Breast epithelium (tissue), 3 donors: ENCODE results near the gene QSOX2.

Experiments used
- CTCF ChIP-seq, 3 donors: fragments of 450-650 bp; IDR thresholded peaks; one replicate each; pipeline ENCODE4 v1.5.1; 2016 to 2017; ENCODE audit warnings: antibody characterized with exemption in 3 of 3, mild to moderate bottlenecking in 3 of 3, moderate library complexity in 3 of 3
- POLR2A ChIP-seq: fragments of 450-650 bp; IDR thresholded peaks from one replicate; pipeline ENCODE4 v1.6.1; 2016; ENCODE audit warnings: antibody characterized with exemption, mild to moderate bottlenecking, moderate library complexity
- POLR2AphosphoS5 ChIP-seq, 3 donors: sonication (generic); formaldehyde crosslinking; IDR thresholded peaks; one replicate each; pipeline ENCODE4 v1.6.1; 2017; ENCODE audit warnings: antibody characterized with exemption in 3 of 3

DNA sequence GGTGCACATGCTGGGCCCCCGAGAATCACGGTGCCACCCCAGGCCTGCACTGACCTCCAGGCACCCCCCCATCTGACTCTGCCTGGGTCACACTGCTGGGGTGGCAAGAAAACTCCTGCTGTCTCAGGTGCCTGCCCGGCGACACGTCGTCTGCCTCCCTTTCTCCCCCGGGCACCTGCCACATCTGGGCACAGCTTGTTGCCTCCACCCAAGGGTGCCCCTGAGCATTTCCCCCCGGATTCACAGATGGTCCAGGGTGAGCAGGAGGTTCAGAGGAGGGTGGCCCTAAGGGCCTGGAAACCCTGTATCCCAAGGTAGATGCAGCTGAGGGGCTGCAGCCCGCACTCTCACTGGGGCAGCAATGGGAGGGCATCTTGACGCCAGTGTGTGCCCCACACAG lies 14.9 kb upstream of the QSOX2 start:
- no peak for TF ChIP-seq CTCF (IDR thresholded peaks at IDR 0.05)
- TF ChIP-seq POLR2A: no peak
- TF ChIP-seq POLR2AphosphoS5 (IDR thresholded peaks at IDR 0.05): no peak
